NCI-H146 (cell line): ENCODE measurements around the gene ALPP.
"Not testable (repeated sequence)": the region's sequence is repeated elsewhere in the genome, so short reads cannot be mapped to it uniquely, and the experiment has no call there.

ENCODE experiments used
- DNase-seq: peaks from one replicate; lab custom pipeline; 2025; lab: John Stamatoyannopoulos, UW

ALPP gene

DNA sequence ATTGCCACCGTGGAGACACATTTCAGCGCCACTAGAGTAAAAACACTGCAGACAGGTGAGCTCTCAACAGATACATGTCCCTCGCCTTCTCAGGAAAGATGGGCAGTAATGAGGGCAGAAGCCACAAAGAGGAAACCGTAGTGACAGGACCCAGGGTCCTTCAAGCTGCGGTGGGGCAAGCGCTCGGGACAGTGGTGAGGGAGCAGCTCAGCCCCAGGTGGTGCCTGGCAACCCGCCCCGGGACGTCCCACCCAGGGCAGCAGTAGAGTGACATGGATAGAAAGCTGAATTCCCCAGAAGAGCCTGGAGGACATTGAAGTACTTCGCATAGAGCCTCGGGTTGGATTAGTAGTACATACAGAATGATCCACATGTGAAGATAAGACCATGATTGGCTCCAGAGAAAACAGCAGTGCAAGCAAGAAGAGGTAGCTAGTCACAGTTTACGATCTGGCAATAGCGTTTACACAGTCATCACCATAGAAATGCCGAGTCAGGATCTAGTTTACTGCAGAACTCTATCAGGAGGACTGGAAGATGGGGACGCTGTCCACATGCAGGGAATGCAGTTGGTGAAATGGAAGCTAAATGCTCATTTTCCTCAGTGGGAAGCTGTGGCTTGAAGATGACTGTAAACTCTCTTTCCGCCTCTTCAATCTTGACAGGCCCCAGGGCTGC lies 37.4 kb upstream of the ALPP start:
- no peak for DNase-seq

- no peak for DNase-seq
Observed at GRCh38 chr2:232341739-232342126, 36.8 kb upstream of the ALPP start.

DNA sequence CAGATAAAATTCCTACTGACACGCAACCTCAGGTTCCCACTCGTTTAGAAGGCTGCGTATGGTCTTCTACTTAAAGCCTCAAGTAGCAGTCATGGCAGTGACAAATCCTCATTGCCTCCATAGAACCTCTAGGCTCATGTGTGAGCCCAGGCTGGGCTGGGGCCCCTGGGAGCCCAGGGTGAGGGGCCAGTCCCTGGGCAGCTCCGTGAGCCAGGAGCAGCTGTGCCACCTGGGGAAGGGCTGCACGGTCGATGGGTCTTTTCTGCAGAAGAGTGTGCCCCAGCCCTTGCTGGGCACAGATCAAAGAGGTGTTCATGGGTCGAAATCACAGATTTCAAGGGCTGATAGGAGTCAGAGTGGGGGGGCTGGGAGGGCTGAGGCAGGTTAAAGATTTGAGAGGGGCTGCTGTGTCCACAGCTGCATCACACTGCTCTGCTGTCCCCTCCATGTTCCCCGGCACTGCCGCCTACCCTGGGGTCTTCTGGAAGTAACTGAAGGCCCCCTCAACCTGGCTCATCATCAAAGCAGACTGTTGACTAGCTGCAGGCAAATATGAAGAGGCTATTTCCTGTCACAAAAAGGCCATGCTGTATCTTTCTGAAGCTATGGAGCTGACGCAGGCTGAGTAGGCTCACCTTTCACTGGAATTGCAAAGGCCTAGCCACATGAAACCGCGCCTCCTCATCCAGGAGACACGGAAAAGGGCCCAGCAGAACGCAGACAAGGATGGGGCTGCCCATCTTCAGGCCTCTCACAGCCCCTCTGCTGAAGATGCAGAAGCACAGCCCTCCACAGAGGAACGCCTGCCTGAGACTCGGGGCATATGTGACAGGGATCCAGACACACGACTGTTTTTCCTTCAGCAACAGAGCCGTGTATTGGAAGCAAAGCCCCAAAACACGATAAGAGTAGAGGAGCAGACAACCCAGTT lies 35.7 kb upstream of the ALPP start:
- DNase-seq = no peak

DNA sequence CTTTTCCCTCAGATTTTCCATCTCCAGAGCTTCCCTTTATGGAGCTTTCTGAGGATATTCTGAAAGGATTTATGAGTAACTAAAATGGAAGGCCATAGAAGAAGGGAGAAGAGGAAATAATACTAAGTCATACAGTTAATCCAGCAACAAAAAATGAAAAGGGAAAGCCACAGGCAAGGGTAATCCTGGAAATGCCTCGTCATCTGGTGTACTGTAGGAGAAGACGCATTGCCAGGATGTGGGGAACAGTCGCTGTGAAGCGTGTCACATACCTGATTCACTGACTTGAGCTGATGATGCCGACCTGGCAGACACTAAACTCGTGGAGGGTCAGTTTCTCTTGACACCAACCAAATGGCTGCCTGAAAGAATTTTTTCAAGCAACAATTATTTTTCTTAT lies 34.7 kb upstream of the ALPP start:
- DNase-seq = no peak

DNA sequence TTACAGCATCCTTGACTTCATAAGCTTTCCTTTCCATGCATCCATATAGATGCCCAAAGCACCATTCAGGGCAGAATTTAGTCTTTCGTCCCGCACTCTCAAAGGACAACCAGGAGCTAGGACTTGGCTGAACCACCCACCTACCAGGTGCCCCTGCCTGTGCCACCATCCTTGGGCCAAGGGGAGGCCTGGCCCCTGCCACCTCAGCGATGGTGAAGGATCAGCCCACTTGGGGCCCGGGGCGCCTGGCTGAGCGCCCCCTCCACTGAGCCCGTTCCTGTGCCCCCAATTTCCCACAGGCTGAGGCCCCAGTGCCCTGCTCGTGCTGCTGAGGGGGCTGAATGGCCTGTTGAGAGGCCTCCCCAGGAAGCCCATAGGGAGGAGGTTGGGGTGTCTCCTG lies 33.3 kb upstream of the ALPP start:
- DNase-seq = no peak

- DNase-seq = no peak
Observed at GRCh38 chr2:232347369-232347768, 31.2 kb upstream of the ALPP start.

- DNase-seq = no peak
Observed at GRCh38 chr2:232348936-232349335, 29.6 kb upstream of the ALPP start.

DNA sequence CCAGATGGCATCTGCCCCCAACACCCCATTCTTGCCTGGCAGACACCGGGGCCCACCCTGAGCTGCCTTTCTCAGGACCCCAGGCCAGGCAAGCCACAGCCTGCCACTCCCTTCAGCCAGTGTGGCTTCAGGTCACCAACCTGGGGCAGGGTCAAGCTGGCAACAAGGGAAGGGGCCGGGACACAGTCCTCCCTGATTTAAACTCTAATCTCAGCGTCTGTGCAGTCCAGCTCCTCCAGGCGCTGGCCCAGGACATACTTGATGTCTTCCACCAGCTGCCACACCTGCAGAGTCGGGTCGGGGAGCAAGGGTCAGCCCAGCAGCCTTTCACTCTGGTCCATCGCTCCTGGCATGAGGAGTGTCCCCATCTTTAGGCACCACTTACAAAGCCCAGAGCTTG lies 29.0 kb upstream of the ALPP start:
- no peak for DNase-seq

- DNase-seq = no peak
Observed at GRCh38 chr2:232349946-232350635, 28.5 kb upstream of the ALPP start.

DNA sequence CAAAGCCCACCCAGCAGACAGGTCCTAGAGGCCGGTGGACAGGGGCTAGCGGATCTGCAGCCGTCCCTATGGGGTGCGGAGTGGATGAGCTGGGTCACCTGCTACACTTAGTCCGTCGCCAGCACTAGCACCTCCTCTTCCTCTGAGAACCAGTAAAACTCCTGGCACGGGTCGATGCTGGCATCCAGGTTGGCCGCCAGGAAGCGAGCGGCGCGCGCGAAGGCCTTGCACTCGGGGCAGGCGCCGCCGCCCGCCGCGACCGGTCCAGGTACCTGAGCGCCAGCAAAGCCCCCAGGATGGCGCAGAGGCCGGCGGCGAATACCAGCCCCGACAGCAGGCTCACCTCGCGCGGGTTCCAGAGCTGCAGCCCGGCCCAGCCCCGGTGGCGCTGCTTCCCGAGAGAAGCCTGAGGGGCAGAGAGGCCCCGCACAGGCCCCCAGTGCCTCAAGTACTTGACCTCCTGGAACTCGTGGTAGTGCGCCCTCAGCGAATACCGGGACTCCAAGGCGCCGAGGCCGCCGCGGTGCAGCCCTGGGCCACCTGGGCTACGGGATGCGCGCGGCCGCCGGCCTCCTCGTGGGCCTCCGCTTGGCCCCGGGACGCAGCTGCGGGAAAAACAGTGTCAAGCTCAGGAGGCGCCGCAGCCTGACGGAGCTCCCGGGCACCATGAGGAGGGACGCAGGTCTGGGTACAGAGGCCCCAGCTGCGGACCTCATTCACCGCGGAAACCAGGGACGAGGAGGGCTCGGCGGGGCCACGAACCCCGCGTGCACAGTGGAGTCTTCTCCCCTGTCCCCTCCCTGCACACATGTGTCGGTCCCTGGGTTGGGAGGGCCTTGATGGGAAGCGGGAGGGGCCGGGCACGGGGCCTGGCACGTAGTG lies 27.5 kb upstream of the ALPP start:
- no peak for DNase-seq

GRCh38 chr2:232351686-232352510 lies 26.7 kb upstream of the ALPP start:
- no peak for DNase-seq

DNA sequence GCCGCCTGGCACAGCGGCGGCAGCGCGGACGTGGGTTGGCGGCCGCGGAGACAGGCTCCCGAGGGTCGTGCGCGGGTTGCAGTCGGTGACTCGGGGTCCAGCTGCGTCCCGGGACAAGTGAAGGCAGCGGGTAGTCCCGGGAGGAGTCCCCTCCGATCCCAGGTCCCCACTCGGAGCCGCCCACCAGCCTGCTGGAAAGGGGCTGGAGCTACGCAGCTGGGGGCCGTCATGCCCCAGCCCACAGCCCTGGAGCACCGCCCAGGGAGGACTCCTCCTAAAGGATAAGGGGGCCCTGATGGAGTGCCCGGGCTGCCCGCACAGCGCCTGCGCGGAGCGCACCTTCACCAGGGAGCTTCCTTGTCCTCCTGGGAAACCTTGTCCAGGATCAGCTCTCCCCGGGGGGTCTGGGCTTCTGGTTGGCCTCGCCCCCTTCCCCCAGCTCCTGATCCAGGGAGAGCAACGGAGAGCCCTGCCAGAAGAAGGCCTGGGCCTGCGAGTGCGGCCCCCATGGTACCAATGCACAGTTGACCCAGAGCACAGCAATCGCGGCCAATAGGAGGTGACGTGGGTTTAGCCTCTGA lies 25.9 kb upstream of the ALPP start:
- DNase-seq = no peak

DNA sequence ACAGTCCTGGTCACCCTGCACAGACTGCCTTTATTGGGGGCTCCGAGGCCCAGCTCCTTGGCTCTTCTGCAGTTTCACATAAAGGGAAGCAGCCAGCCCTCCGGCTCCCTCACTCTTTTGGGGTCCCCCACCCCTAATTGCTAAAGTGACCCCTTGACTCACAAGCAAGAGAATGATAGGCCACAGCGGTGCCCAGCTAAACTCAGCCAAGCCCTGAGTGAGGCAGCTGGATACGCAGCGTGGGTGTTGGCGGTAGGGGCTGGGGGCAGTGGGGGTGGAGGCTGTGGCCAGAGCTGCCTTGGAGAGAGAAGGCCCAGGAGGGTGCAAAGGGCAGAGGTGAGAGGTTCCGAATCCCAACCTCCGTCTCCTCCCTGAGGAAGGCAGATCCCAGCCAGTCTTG lies 25.5 kb upstream of the ALPP start:
- no peak for DNase-seq

- DNase-seq = no peak
Observed at GRCh38 chr2:232353660-232354059, 24.9 kb upstream of the ALPP start.

DNA sequence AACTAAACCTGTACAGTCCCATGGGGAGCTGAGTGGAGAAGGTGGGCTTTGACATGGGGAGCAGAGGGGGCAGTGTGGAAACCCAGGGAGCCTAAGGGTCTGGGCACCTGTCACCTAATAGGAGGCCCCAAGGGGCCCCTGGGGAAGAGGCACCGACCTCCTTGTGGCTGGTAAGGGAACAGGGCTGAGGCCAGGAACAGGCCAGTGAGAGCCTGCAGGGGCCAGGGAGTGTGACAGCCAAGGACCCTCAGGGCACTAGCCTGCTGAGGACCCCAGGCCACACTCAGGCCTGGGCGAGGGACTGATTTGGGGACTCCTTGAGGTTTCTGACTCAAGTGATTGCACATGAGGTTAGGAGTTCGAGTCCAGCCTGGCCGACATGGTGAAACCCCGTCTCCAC lies 24.5 kb upstream of the ALPP start:
- DNase-seq = no peak

DNA sequence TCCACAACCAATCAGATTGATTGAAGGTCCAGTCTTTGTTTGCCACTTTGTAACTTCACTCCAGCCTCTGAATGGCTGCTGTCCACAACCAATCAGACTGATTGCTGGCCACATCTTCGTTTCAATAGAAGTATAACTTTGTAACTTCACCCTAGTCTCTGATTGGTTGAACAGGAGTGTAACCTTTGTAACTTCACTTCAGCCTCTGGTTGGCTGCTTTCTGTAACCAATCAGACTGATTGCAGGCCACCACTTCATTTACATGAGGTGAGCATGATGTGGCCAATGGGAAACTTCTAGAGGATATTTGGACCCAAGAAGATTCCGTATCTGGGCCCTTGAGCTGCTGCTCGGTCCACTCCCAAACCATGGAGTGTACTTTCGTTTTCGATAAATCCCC lies 16.9 kb upstream of the ALPP start:
- DNase-seq = no peak

DNA sequence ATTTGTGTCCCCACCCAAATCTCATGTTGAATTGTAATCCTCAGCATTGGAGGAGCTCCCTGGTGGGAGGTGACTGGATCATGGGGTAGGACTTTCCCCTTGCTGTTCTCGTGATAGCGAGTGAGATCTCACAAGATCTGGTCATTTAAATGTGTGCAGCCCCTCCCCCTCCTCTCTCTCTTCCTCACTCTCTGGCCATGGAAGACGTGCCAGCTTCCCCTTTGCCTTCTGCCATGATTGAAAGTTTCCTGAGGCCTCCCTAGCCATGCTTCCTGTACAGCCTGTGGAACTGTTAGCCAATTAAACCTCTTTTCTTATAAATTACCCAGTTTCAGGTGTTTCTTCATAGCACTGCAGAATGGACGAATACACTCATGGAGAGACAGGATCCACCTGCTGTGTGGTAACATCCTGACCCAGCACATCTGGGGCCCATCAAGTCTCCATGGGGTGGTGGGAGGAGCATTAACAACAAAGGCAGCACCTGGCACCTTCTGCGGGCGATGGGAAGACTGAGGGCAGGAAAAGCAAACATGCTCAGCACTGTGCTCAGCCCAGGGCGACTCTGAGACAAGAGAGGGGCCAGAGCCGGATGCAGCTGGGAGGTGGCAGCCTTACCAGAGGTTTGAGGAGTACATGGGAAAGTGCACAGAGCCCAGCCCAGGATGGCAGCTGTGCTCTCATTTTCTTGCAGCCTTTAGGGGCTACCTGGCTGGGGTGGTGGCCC lies 16.2 kb upstream of the ALPP start:
- peak; percentile 18 for DNase-seq

DNA sequence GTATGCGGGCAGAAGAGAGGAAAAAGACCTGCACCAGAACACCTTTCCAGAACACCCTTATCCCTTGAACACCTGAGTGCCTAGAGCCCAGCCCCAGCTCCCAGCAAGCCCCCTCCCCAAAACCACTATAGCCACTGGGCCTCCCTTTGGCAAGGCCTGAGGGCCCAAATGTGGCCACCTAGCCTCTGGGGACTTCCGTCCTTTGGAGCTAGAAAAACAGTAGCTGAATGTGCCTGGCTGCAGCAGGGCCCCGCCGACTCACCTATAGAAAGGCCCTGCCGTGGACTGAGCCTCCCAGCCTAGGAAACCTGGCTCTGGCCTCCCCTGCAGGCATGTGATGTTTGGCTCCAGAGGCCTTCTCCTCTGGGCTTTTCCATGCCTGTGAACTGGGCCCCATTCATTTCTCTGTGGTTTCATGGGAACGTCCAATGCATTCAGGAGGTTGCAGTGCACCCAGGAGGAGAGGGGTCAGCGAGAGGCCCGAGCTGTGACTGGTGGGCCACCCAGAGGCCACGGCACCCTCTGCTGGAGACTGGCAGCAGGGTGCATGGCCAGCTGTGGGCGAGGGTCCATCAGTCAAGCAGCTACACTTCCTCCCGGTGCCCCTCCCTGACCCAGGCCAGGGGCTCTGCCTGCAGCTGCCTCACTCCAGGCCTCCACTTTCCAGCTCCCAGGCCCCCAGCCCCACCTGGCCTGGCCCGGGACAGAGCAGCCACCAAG lies 15.3 kb upstream of the ALPP start:
- not testable (repeated sequence) for DNase-seq
